Measurements from ENCODE around the gene GGA1.

DNA sequence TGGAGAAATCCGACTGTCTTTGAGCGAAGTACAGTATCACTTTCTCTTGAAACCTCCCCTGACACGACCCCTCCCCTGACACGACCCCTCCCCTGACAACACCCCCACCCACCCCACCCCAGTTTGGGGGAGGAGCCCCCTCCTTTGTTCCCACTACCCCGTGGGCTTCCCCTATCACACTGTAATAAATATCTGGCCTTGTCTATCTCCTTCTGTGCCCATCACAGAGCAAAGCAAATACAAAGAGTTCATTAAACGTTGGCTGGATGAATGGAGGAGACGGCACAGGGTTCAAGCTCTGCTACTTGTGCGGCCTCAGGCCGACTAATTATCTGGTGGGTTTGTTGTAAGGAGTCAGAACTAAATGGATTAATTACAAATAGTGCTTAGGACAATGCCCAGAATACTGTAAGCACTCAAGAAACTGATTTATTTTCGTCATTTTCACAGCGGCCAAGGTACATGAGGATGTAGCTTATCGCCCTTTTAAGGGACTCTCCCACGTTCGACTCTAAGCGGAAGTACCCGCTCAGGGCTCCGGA, 628 bp upstream of the GGA1 start:
- no peak for TF ChIP-seq CTCF (IDR thresholded peaks at IDR 0.05)
- TF ChIP-seq POLR2A (IDR thresholded peaks at IDR 0.05), result no peak

Data from thyroid gland (tissue), 4 donors.